IMR-90 (cell line): Measurements from ENCODE around the gene PTPRF. TPM values are rescaled to one million over a fixed set of nuclear protein-coding genes. Genes with fewer than 3 reads are reported as not detected.

ENCODE experiments used
- ATAC-seq: fragments of 200-7000 bp; cut with Tn5 transposase; 2 replicates; pipeline ENCODE4 v1.9.1; 2020; ENCODE audit warnings: low read depth, mild to moderate bottlenecking, moderate library complexity
- BruUV-seq: library from RNA; stranded (reverse); fragments of 400-500 nt; replicated peaks from 2 replicates; lab custom pipeline; 2021; lab: Mats Ljungman, UMichigan
- CTCF ChIA-PET: fragments of 300-600 bp; formaldehyde crosslinking; extraction: SDS; loops from one replicate; lab custom pipeline; 2021; ENCODE audit warnings: antibody characterized with exemption; lab: Yijun Ruan, JAX
- POLR2A ChIA-PET: fragments of 300-600 bp; sonication (Branson Sonifier 250); formaldehyde crosslinking; loops from one replicate; lab custom pipeline; 2022; ENCODE audit warnings: antibody characterized with exemption; ENCODE audit not compliant: unreplicated experiment; lab: Charles Lee
- DNase-seq: peaks from one replicate; pipeline ENCODE4 v3.0.0; 2013
- H2AFZ ChIP-seq: replicated peaks from 2 replicates; pipeline ENCODE3; 2013; ENCODE audit warnings: low read length, mild to moderate bottlenecking; ENCODE audit not compliant: poor library complexity
- H2AK5ac ChIP-seq: 2 replicates; pipeline ENCODE4 v1.6.1; 2013; ENCODE audit warnings: low read depth, low read length, inconsistent platforms
- H2AK9ac ChIP-seq: replicated peaks from 2 replicates; pipeline ENCODE3; 2013; ENCODE audit warnings: mild to moderate bottlenecking, low read depth, low read length, moderate library complexity; ENCODE audit not compliant: poor library complexity
- H2BK120ac ChIP-seq: 2 replicates; pipeline ENCODE4 v1.6.1; 2013; ENCODE audit warnings: low read depth, low read length, inconsistent platforms
- H2BK15ac ChIP-seq: 3 replicates; pipeline ENCODE4 v1.6.1; 2013; ENCODE audit warnings: low read depth, low read length, inconsistent platforms
- H2BK20ac ChIP-seq: 2 replicates; pipeline ENCODE4 v1.6.1; 2013; ENCODE audit warnings: low read depth, mild to moderate bottlenecking, inconsistent platforms, low read length, moderate library complexity
- H2BK5ac ChIP-seq: 2 replicates; pipeline ENCODE4 v1.6.1; 2013; ENCODE audit warnings: mild to moderate bottlenecking, low read depth, low read length, inconsistent platforms; ENCODE audit not compliant: poor library complexity, severe bottlenecking
- H3K14ac ChIP-seq: replicated peaks from 2 replicates; pipeline ENCODE4 v1.6.1; 2013; ENCODE audit warnings: low read depth, low read length, inconsistent platforms
- H3K18ac ChIP-seq: 2 replicates; pipeline ENCODE4 v1.6.1; 2013; ENCODE audit warnings: low read depth, low read length, control low read depth
- H3K23ac ChIP-seq: 2 replicates; pipeline ENCODE4 v1.6.1; 2013; ENCODE audit warnings: low read depth, low read length, inconsistent platforms
- H3K27ac ChIP-seq: 2 replicates; pipeline ENCODE4 v1.5.1; 2013; ENCODE audit warnings: mild to moderate bottlenecking, control low read depth, low read length; ENCODE audit not compliant: insufficient read depth
- H3K27me3 ChIP-seq: 2 replicates; pipeline ENCODE4 v1.6.1; 2013; ENCODE audit warnings: low read length; ENCODE audit not compliant: control insufficient read depth, insufficient read depth
- H3K36me3 ChIP-seq: 2 replicates; pipeline ENCODE4 v1.6.1; 2013; ENCODE audit warnings: low read length, mixed read lengths; ENCODE audit not compliant: control insufficient read depth, insufficient read depth
- H3K4ac ChIP-seq: 2 replicates; pipeline ENCODE4 v1.6.1; 2013; ENCODE audit warnings: low read depth, low read length, inconsistent platforms
- H3K4me1 ChIP-seq: 2 replicates; pipeline ENCODE4 v1.6.1; 2013; ENCODE audit warnings: low read length, mixed read lengths; ENCODE audit not compliant: control insufficient read depth, insufficient read depth
- H3K4me2 ChIP-seq: 2 replicates; pipeline ENCODE4 v1.6.1; 2013; ENCODE audit warnings: low read depth, mild to moderate bottlenecking, control low read depth, low read length, moderate library complexity
- H3K4me3 ChIP-seq: 2 replicates; pipeline ENCODE4 v1.5.1; 2013; ENCODE audit warnings: low read depth, mild to moderate bottlenecking, control low read depth, low read length, moderate library complexity; ENCODE audit not compliant: insufficient read depth
- H3K56ac ChIP-seq: 2 replicates; pipeline ENCODE4 v1.6.1; 2013; ENCODE audit warnings: low read length, inconsistent platforms; ENCODE audit not compliant: insufficient read depth; ENCODE audit errors: extremely low read depth
- H3K79me1 ChIP-seq, 2 experiments: 2 replicates each; pipeline ENCODE4 v1.6.1; 2013; ENCODE audit warnings: low read length in 2 of 2, inconsistent platforms in 1 of 2, low read depth in 1 of 2
- H3K9ac ChIP-seq: 2 replicates; pipeline ENCODE4 v1.6.1; 2013; ENCODE audit warnings: low read depth, low read length, control low read depth
- H3K9me1 ChIP-seq: 2 replicates; pipeline ENCODE4 v1.6.1; 2013; ENCODE audit warnings: low read length, inconsistent platforms; ENCODE audit not compliant: insufficient read depth
- H3K9me3 ChIP-seq: 2 replicates; pipeline ENCODE4 v1.6.1; 2013; ENCODE audit warnings: low read length; ENCODE audit not compliant: control insufficient read depth, insufficient read depth
- H4K20me1 ChIP-seq: 2 replicates; pipeline ENCODE4 v1.6.1; 2013; ENCODE audit warnings: low read length, inconsistent platforms; ENCODE audit not compliant: insufficient read depth
- H4K5ac ChIP-seq: 2 replicates; pipeline ENCODE4 v1.6.1; 2013; ENCODE audit warnings: mild to moderate bottlenecking, low read depth, low read length, control low read depth
- H4K8ac ChIP-seq, 2 experiments: 2 replicates each; pipeline ENCODE4 v1.6.1; 2013; ENCODE audit warnings: low read depth in 2 of 2, low read length in 2 of 2, control low read depth in 1 of 2, inconsistent platforms in 1 of 2
- H4K91ac ChIP-seq: 2 replicates; pipeline ENCODE4 v1.6.1; 2013; ENCODE audit warnings: low read depth, low read length, inconsistent platforms; ENCODE audit not compliant: insufficient read depth
- CEBPB ChIP-seq: IDR thresholded peaks from 2 replicates; pipeline ENCODE4 v1.6.1; 2012; ENCODE audit warnings: low read depth, low read length, improper control_type of control experiment
- CHD1 ChIP-seq: IDR thresholded peaks from 2 replicates; pipeline ENCODE4 v1.6.1; 2012; ENCODE audit warnings: low read depth, low read length, improper control_type of control experiment
- ELK1 ChIP-seq: fragments of 150-350 bp; IDR thresholded peaks from 2 replicates; pipeline ENCODE4 v1.6.1; 2016; ENCODE audit warnings: low read depth, mild to moderate bottlenecking, low read length, moderate library complexity, borderline replicate concordance
- FOS ChIP-seq: fragments of 150-350 bp; IDR thresholded peaks from 2 replicates; pipeline ENCODE4 v1.6.1; 2016; ENCODE audit warnings: low read depth, low read length
- NFE2L2 ChIP-seq: fragments of 150-350 bp; IDR thresholded peaks from 2 replicates; pipeline ENCODE4 v1.6.1; 2016; ENCODE audit warnings: low read depth, mild to moderate bottlenecking, low read length
- RFX5 ChIP-seq: IDR thresholded peaks from 2 replicates; pipeline ENCODE4 v1.8.0; 2012; ENCODE audit warnings: low read depth, mild to moderate bottlenecking, low read length, moderate library complexity
- WGBS, 2 experiments: methylation state at CpG; one replicate each; pipeline versions ENCODE4 v1.1.5 to v1.1.7; 2013; ENCODE audit warnings: missing lambda C conversion rate in 2 of 2; ENCODE audit not compliant: insufficient read length in 1 of 2; ENCODE audit errors: extremely low coverage in 2 of 2; 5-methylcytosine and 5-hydroxymethylcytosine counted together
- dilution Hi-C: fragments of 300-500 bp; cut with HindIII; formaldehyde crosslinking; loops from one replicate; pipeline ENCODE4 v1.14.3; 2018; ENCODE audit warnings: low sequenced_read_pairs; ENCODE audit not compliant: unreplicated experiment
- in situ Hi-C: fragments of 300-500 bp; cut with MboI; formaldehyde crosslinking; loops from 3 replicates; pipeline ENCODE4 v1.14.3; 2019; ENCODE audit warnings: low sequenced_read_pairs, inconsistent platforms, mixed read lengths
- intact Hi-C: fragments of 100-400 bp; cut with micrococcal nuclease; formaldehyde crosslinking; loops from 2 replicates; pipeline ENCODE4 v1.10.0; 2022
- polyA plus RNA-seq, 3 experiments: library from polyadenylated mRNA; depleted of rRNA; stranded (reverse); fragments of >200 nt; gene quantifications; 2 replicates each; pipeline ENCODE4 v1.2.3, GENCODE V29; 2012; ENCODE audit warnings: low replicate concordance in 1 of 3
- total RNA-seq: library from RNA; depleted of rRNA; stranded (reverse); fragments of >200 nt; gene quantifications from 2 replicates; pipeline ENCODE4 v1.2.3, GENCODE V29; 2012
- TF ChIP-seq, protein P1 (sequence below): fragments of 150-350 bp; IDR thresholded peaks from 2 replicates; pipeline ENCODE4 v1.6.1; 2017; ENCODE audit warnings: mild to moderate bottlenecking, antibody characterized with exemption, low read length, low read depth

PTPRF gene
- total and polyA plus RNA-seq, 2 of the 4 experiments (the other 2 are of a cell fraction): 25.8 to 92.3 TPM

GRCh38 chr1:43507296-43508295 is 23.1 kb upstream of the PTPRF start (continued):
- TF ChIP-seq NFE2L2 (no peak), CHD1 (no peak)

GRCh38 chr1:43509007-43509739 is 21.5 kb upstream of the PTPRF start:
- DNase-seq: no peak
- Histone ChIP-seq H3K14ac (no peak overlapping the region), H4K20me1 (no peaks in the 10 kb centered on the region), H3K4me3 (no peak overlapping the region), H3K9me3 (no peaks in the 10 kb centered on the region), H3K4me1 (no peaks in the 10 kb centered on the region), H4K91ac (no peak overlapping the region), H3K9me1 (0 out of 2 replicates have a peak, but pooled peaks cover 4% of the 10 kb centered on the region), H2AK9ac (peak overlapping the region; percentile 35), H3K18ac (no peak overlapping the region), H3K56ac (no peak overlapping the region), H2AFZ (no peak overlapping the region), H3K27ac (no peak overlapping the region), H3K23ac (no peak overlapping the region), H3K4ac (no peak overlapping the region), H2AK5ac (no peak overlapping the region), H4K5ac (no peak overlapping the region), H4K8ac (no peak overlapping the region), H2BK15ac (no peak overlapping the region; the same call in 2 of the 3 replicates), H3K9ac (no peak overlapping the region), H3K27me3 (no peaks in the 10 kb centered on the region; the same call in 1 of the 2 replicates), H2BK120ac (no peak overlapping the region), H2BK5ac (no peak overlapping the region), H3K4me2 (no peak overlapping the region), H2BK20ac (no peak overlapping the region), H3K79me1 (no peaks in the 10 kb centered on the region), H3K36me3 (no peaks in the 10 kb centered on the region)
- TF ChIP-seq RFX5 (no peak), CEBPB (no peak), FOS (no peak), ELK1 (no peak), NFE2L2 (no peak), CHD1 (no peak)
- TF ChIP-seq, protein P1, sequence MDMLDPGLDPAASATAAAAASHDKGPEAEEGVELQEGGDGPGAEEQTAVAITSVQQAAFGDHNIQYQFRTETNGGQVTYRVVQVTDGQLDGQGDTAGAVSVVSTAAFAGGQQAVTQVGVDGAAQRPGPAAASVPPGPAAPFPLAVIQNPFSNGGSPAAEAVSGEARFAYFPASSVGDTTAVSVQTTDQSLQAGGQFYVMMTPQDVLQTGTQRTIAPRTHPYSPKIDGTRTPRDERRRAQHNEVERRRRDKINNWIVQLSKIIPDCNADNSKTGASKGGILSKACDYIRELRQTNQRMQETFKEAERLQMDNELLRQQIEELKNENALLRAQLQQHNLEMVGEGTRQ: no peak
- intact Hi-C loops (no loop called here), dilution Hi-C loops (no loop called here), in situ Hi-C loops (no loop called here)
- ChIA-PET POLR2A (no interaction called here), CTCF (no interaction called here)
- 73% methylated on average over 2 of the region's 4 CpGs; no CpG with 5 or more reads in 1 of the 2 experiments for WGBS, 2 experiments
- no peak for ATAC-seq
- BruUV-seq: no TSS peak
